Lower leg skin (tissue), 3 donors: ENCODE results near the gene NDUFAF2.
"Not testable (repeated sequence)": the region's sequence is repeated elsewhere in the genome, so short reads cannot be mapped to it uniquely, and the experiment has no call there.

Experiments used
- POLR2A ChIP-seq, 2 donors: fragments of 450-650 bp; IDR thresholded peaks; one replicate each; pipeline ENCODE4 v1.6.1; 2016 to 2017; ENCODE audit warnings: antibody characterized with exemption in 2 of 2, mild to moderate bottlenecking in 1 of 2, moderate library complexity in 1 of 2
- TF ChIP-seq, protein P1 (sequence below), 3 donors: fragments of 450-650 bp; IDR thresholded peaks; one replicate each; pipeline ENCODE4 v1.5.1; 2016; ENCODE audit warnings: antibody characterized with exemption in 3 of 3, mild to moderate bottlenecking in 3 of 3, moderate library complexity in 2 of 3

DNA sequence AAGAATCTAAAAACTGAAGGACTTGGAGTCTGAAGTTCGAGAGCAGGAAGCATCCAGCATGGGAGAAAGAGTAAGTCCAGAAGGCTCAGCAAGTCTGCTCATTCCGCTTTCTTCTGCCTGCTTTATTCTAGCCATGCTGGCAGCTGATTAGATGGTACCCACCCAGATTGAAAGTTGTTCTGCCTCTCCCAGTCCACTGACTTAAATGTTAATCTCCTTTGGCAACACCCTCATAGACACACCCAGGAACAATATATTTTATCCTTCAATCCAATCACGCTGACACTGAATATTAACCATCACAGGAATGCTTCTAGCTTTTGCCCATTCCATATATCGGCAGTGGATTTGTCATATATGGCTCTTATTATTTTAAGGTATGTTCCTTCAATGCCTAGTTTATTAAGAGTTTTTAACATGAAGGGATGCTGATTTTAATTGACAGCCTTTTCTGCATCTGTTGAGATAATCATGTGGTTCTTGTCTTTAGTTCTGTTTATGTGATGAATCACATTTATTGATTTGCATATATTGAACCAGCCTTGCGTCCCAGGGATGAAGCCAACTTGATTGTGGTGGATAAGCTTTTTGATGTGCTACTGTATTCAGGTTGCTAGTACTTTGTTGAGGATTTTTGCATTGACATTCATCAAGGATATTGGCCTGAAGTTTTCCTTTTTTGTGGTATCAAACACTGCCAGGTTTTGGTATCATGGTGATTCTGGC is 148.2 kb downstream of the NDUFAF2 start:
- TF ChIP-seq, protein P1, sequence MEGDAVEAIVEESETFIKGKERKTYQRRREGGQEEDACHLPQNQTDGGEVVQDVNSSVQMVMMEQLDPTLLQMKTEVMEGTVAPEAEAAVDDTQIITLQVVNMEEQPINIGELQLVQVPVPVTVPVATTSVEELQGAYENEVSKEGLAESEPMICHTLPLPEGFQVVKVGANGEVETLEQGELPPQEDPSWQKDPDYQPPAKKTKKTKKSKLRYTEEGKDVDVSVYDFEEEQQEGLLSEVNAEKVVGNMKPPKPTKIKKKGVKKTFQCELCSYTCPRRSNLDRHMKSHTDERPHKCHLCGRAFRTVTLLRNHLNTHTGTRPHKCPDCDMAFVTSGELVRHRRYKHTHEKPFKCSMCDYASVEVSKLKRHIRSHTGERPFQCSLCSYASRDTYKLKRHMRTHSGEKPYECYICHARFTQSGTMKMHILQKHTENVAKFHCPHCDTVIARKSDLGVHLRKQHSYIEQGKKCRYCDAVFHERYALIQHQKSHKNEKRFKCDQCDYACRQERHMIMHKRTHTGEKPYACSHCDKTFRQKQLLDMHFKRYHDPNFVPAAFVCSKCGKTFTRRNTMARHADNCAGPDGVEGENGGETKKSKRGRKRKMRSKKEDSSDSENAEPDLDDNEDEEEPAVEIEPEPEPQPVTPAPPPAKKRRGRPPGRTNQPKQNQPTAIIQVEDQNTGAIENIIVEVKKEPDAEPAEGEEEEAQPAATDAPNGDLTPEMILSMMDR (IDR thresholded peaks at IDR 0.05): not testable (repeated sequence)
- TF ChIP-seq POLR2A (IDR thresholded peaks at IDR 0.05): not testable (repeated sequence)
